Transverse colon (tissue), 4 donors: Measurements from ENCODE around the gene PLD5. TPM values are rescaled to one million over a fixed set of nuclear protein-coding genes. Genes with fewer than 3 reads are reported as not detected.
"Not testable (repeated sequence)": the region's sequence is repeated elsewhere in the genome, so short reads cannot be mapped to it uniquely, and the experiment has no call there.

Source experiments
- DNase-seq: peaks from one replicate; pipeline ENCODE4 v3.0.0-alpha.2; 2019
- H3K27ac ChIP-seq, 4 donors: fragments of 200-600 bp; sonication (generic); 2 replicates each; pipeline ENCODE4 v1.5.1; 2016 to 2018; ENCODE audit warnings: inconsistent platforms in 4 of 4
- H3K27me3 ChIP-seq: fragments of 200-600 bp; sonication (generic); 2 replicates; pipeline ENCODE4 v1.5.1; 2017; ENCODE audit warnings: inconsistent platforms
- H3K36me3 ChIP-seq, 4 donors: fragments of 200-600 bp; sonication (generic); 2 replicates each; pipeline ENCODE4 v1.5.1; 2017 to 2019; ENCODE audit warnings: inconsistent platforms in 4 of 4
- H3K4me1 ChIP-seq, 4 donors: fragments of 200-600 bp; sonication (generic); 2 replicates each; pipeline ENCODE4 v1.5.1; 2017 to 2020; ENCODE audit warnings: inconsistent platforms in 4 of 4
- H3K4me3 ChIP-seq, 4 donors: fragments of 200-600 bp; sonication (generic); 1 replicate in 1 of 4; 2 replicates in 3 of 4; pipeline versions ENCODE4 v1.5.1 to v1.6.1; 2017 to 2019; ENCODE audit warnings: inconsistent platforms in 4 of 4
- H3K9me3 ChIP-seq, 2 donors: fragments of 200-600 bp; sonication (generic); 2 replicates each; pipeline ENCODE4 v1.5.1; 2017 to 2019; ENCODE audit warnings: inconsistent platforms in 2 of 2
- EP300 ChIP-seq: sonication (generic); formaldehyde crosslinking; IDR thresholded peaks from one replicate; pipeline ENCODE4 v1.6.1; 2017; ENCODE audit warnings: antibody characterized with exemption, low read depth
- POLR2A ChIP-seq: fragments of 450-650 bp; IDR thresholded peaks from one replicate; pipeline ENCODE4 v1.6.1; 2016; ENCODE audit warnings: antibody characterized with exemption, mild to moderate bottlenecking, moderate library complexity
- POLR2AphosphoS5 ChIP-seq, 3 donors: sonication (generic); formaldehyde crosslinking; IDR thresholded peaks; one replicate each; pipeline ENCODE4 v1.6.1; 2016; ENCODE audit warnings: antibody characterized with exemption in 3 of 3
- WGBS, 2 donors: methylation state at CpG; one replicate each; pipeline ENCODE4 v1.1.5; 2018; ENCODE audit warnings: low coverage in 1 of 2; 5-methylcytosine and 5-hydroxymethylcytosine counted together
- in situ Hi-C, 4 donors: fragments of 200-750 bp; cut with MboI; loops; one replicate each; pipeline versions ENCODE4 v1.15.0 to v1.15.1; 2017; ENCODE audit warnings: low sequenced_read_pairs in 3 of 4, low pct_ligation_motif_present in 1 of 4, low pct_unique_long_range_greater_than_20kb in 1 of 4
- intact Hi-C: fragments of 100-400 bp; cut with DNase I; formaldehyde crosslinking; loops from one replicate; pipeline ENCODE4 v1.15.1; 2023; ENCODE audit warnings: low total_unique reads
- total RNA-seq, 4 donors: library from RNA; depleted of rRNA; stranded (reverse); fragments of >200 nt; gene quantifications; one replicate each; pipeline ENCODE4 v1.1.0, GENCODE V29; 2016
- TF ChIP-seq, protein P1 (sequence below), 5 experiments: fragments of 200-600 bp in 3 of 5; fragments of 450-650 bp in 2 of 5; sonication (generic) in 3 of 5; IDR thresholded peaks; 1 replicate in 2 of 5; 2 replicates in 3 of 5; pipeline ENCODE4 v1.5.1; 2016 to 2017; ENCODE audit warnings: antibody characterized with exemption in 5 of 5, inconsistent platforms in 3 of 5, mild to moderate bottlenecking in 2 of 5, moderate library complexity in 1 of 5

The PLD5 gene
- total RNA-seq, 4 donors from 2014 or later: 0.16 TPM; not detected in 3

DNA sequence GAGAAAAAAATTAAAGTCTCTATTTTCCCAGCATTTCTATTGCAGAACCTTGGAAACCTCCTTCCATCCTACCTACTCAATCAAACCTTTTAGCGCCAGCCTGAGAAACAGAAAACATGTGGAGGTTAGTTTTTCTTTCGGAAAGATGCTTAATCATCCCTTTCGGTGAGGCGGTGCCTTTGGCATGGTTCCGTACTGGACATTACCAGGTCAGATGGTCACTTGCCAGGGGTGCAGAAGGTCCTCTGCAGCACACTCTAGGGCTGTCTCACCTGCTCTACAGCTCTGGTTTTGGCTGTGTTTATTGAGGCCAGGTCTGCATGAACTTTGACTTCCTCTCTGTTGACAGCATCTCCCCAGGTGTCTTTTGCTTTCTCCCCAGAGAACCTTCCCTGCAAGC lies 121.5 kb downstream of the PLD5 start:
- H3K4me3 ChIP-seq: no peak overlapping the region
- H3K27ac ChIP-seq: no peak overlapping the region
- in situ Hi-C loops: no loop called here
- TF ChIP-seq EP300 (no peak), POLR2A (no peak), POLR2AphosphoS5 (IDR thresholded peaks at IDR 0.05) (no peak)
- TF ChIP-seq, protein P1, sequence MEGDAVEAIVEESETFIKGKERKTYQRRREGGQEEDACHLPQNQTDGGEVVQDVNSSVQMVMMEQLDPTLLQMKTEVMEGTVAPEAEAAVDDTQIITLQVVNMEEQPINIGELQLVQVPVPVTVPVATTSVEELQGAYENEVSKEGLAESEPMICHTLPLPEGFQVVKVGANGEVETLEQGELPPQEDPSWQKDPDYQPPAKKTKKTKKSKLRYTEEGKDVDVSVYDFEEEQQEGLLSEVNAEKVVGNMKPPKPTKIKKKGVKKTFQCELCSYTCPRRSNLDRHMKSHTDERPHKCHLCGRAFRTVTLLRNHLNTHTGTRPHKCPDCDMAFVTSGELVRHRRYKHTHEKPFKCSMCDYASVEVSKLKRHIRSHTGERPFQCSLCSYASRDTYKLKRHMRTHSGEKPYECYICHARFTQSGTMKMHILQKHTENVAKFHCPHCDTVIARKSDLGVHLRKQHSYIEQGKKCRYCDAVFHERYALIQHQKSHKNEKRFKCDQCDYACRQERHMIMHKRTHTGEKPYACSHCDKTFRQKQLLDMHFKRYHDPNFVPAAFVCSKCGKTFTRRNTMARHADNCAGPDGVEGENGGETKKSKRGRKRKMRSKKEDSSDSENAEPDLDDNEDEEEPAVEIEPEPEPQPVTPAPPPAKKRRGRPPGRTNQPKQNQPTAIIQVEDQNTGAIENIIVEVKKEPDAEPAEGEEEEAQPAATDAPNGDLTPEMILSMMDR (IDR thresholded peaks at IDR 0.05): no peak
- 67 to 86% methylated on average over 5 of the region's 5 CpGs for WGBS, 2 donors
- no peaks in the 10 kb centered on the region for H3K9me3 ChIP-seq
- no peak for DNase-seq
- no peaks in the 10 kb centered on the region for H3K36me3 ChIP-seq
- intact Hi-C loops: no loop called here
- H3K4me1 ChIP-seq: no peaks in the 10 kb centered on the region
- no peaks in the 10 kb centered on the region for H3K27me3 ChIP-seq

DNA sequence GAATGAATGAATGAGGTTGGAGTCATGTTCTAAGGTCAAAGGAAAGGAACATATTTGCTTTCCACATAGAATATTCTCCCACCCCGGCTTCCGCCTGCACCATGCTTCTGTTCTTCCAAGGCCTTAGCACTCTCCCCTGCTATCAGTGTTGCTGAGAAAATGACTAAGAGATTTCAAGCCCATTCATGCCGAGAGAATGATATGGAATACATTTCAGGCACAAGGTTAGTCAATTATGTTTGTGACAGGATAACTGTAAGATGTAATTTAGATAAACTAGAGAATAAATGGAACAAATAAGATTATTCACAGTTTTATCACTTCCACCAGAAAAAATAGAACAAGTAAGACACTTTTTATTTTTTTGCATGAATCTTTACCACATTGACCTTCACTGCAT lies 122.6 kb downstream of the PLD5 start:
- Histone ChIP-seq H3K4me3 (no peak overlapping the region), H3K27ac (no peak overlapping the region), H3K9me3 (no peaks in the 10 kb centered on the region), H3K4me1 (no peaks in the 10 kb centered on the region), H3K36me3 (no peaks in the 10 kb centered on the region), H3K27me3 (no peaks in the 10 kb centered on the region)
- no peak for DNase-seq
- 70 to 85% methylated on average over 3 of the region's 3 CpGs for WGBS, 2 donors
- no peak for TF ChIP-seq EP300
- TF ChIP-seq POLR2A: no peak
- in situ Hi-C loops (no loop called here), intact Hi-C loops (no loop called here)

DNA sequence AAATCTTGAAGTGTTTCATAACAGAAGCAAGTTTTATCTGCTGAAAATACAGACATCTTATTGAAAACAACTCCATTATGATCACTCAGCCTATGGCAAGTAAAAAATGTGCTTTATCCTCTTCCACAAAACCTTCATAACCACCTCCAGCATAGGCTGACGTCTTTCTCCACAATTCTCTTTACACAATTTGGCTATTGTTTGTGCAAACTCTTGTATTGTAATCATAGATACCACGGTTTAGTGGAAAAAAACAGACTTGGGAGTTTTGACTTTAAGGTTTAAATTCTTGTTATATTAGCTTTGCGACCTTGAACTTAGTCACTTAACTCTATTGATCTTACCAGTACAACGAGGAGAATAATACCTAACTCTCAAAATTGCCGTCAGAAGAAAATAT lies 126.1 kb downstream of the PLD5 start:
- Histone ChIP-seq H3K4me3 (no peak overlapping the region), H3K36me3 (no peaks in the 10 kb centered on the region), H3K9me3 (no peaks in the 10 kb centered on the region), H3K27ac (no peak overlapping the region), H3K27me3 (no peaks in the 10 kb centered on the region), H3K4me1 (no peaks in the 10 kb centered on the region)
- intact Hi-C loops (no loop called here), in situ Hi-C loops (no loop called here)
- WGBS, 2 donors: 60 to 71% methylated on average over 5 of the region's 5 CpGs
- DNase-seq: no peak
- TF ChIP-seq POLR2A (no peak), EP300 (no peak), POLR2AphosphoS5 (IDR thresholded peaks at IDR 0.05) (no peak)
- TF ChIP-seq, protein P1 (IDR thresholded peaks at IDR 0.05): no peak

DNA sequence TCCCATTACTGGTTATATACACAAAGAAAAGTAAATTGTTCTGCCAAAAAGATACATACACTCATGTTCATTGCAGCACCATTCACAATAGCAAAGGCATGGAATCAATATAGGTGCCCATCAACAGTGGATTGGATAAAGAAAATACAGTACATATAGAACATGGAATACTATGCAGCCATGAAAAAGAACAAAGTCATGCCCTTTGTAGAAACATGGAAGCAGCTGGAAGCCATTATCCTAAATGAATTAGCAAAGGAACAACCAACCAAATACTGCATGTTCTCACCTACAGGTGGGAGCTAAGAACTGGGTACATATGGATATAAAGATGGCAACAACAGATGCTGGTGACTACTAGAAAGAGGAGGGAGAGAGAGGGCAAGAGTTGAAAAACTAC lies 132.6 kb downstream of the PLD5 start:
- no peak for DNase-seq
- no peaks in the 10 kb centered on the region for H3K9me3 ChIP-seq
- no peaks in the 10 kb centered on the region for H3K4me1 ChIP-seq
- intact Hi-C loops (no loop called here), in situ Hi-C loops (no loop called here)
- H3K4me3 ChIP-seq: no peak overlapping the region
- H3K27ac ChIP-seq: no peak overlapping the region
- no peaks in the 10 kb centered on the region for H3K36me3 ChIP-seq
- H3K27me3 ChIP-seq: no peaks in the 10 kb centered on the region
- TF ChIP-seq POLR2AphosphoS5 (IDR thresholded peaks at IDR 0.05): no peak
- TF ChIP-seq POLR2A: no peak
- TF ChIP-seq, protein P1 (IDR thresholded peaks at IDR 0.05): no peak
- no peak for TF ChIP-seq EP300

DNA sequence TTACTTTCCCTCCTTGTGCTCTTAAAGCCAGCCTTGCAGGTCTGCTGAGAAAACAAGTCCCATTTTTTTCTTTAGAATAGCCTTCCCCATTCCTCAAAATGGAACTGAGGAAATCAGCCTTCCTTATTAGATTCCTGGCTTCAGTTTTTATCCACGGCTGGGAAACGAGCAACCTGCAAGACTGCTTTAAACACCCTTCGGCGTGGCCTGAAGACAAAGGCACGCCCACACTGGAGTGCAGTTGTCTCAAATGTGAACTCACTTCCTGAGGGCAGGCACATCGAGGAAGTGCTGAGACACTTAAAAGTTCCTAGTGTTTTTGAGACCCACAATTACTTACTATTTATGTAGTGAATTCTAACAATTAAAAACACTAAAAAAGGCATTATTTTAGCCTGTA lies 148.4 kb downstream of the PLD5 start:
- DNase-seq, in situ Hi-C loops, H3K4me3 ChIP-seq, H3K27me3 ChIP-seq, H3K36me3 ChIP-seq, H3K27ac ChIP-seq, H3K4me1 ChIP-seq, intact Hi-C loops, H3K9me3 ChIP-seq: not testable (repeated sequence)
- WGBS, 2 donors: 40 to 61% methylated on average over 1 to 6 of the region's 6 CpGs

DNA sequence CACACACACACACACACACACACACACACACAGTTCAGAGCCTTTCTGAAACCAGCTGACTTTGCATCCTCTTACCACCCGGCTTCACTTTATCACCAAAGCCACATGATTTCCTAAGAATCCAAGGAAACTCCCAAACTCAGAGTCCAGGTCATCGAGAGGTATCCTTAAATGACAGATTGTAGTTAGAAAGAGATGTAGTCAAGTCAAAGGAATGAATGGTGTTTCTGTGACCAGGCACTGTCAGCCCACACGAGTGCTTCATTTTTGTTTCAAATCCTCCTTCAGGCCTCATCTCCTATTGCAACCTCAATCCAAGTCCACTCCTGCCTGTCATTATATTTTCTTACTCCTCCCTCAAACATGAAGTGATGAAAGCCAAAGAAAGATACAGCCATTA lies 174.1 kb downstream of the PLD5 start:
- H3K4me3 ChIP-seq, intact Hi-C loops, H3K9me3 ChIP-seq, DNase-seq, H3K27ac ChIP-seq, H3K27me3 ChIP-seq, H3K36me3 ChIP-seq, in situ Hi-C loops, H3K4me1 ChIP-seq: not testable (repeated sequence)
- 71 to 77% methylated on average over 3 of the region's 3 CpGs for WGBS, 2 donors
